ENCODE results near the gene ERN1. TPM values are rescaled to one million over a fixed set of nuclear protein-coding genes. Genes with fewer than 3 reads are reported as not detected.

The ERN1 gene
- polyA plus RNA-seq, 3 donors = 11.0 to 27.5 (median 13.7) TPM

GRCh38 chr17:64162554-64162953 lies 32.6 kb upstream of the ERN1 start:
- no peaks in the 10 kb centered on the region for H3K27me3 ChIP-seq (ENCODE audit: control insufficient read depth in 2 of 2, insufficient read depth in 2 of 2, low read length in 2 of 2)
- no peak overlapping the region for H3K4me3 Mint-ChIP-seq
- H4K20me1 ChIP-seq (ENCODE audit: insufficient read depth, low read length) = no peaks in the 10 kb centered on the region
- H3K9me3 ChIP-seq (replicated peaks in 1 of 2; ENCODE audit: control insufficient read depth in 1 of 2, insufficient read depth in 1 of 2, low read length in 2 of 2) = no peaks in the 10 kb centered on the region
- no peak overlapping the region for H3K9ac ChIP-seq (ENCODE audit: insufficient read depth, low read length, poor library complexity, severe bottlenecking)
- H3K27ac ChIP-seq (ENCODE audit: low read depth in 1 of 2, low read length in 2 of 2) = no peak overlapping the region
- H3K4me3 ChIP-seq (replicated peaks in 1 of 3; ENCODE audit: low read depth in 2 of 3, low read length in 3 of 3) = no peak overlapping the region
- 93% methylated on average over 2 of the region's 2 CpGs for WGBS (ENCODE audit: insufficient coverage)
- H3K4me1 ChIP-seq (ENCODE audit: control insufficient read depth in 1 of 2, insufficient read depth in 2 of 2, low read length in 2 of 2) = no peaks in the 10 kb centered on the region
- no peaks in the 10 kb centered on the region for H3K27me3 Mint-ChIP-seq (ENCODE audit: low read depth in 3 of 3)
- H2AFZ ChIP-seq (ENCODE audit: insufficient read depth, low read depth, low read length, poor library complexity, severe bottlenecking) = no peak overlapping the region
- intact Hi-C loops (cut with micrococcal nuclease) = no loop called here
- no peaks in the 10 kb centered on the region for H3K79me2 ChIP-seq (ENCODE audit: insufficient read depth, low read length)
- H3K4me1 Mint-ChIP-seq = no peaks in the 10 kb centered on the region
- peaks cover 53 to 67% of the 10 kb centered on the region in 2 donors for H3K36me3 Mint-ChIP-seq
- H3K36me3 ChIP-seq (replicated peaks in 1 of 2; ENCODE audit: control insufficient read depth in 1 of 2, insufficient read depth in 2 of 2, low read length in 2 of 2) = peaks cover 39 to 94% of the 10 kb centered on the region in 2 donors
- no peaks in the 10 kb centered on the region for H3K9me3 Mint-ChIP-seq
- peak overlapping the region in 2 of 7 donors; percentile 13 to 42 for H3K27ac Mint-ChIP-seq
- no peak for TF ChIP-seq CTCF (IDR thresholded peaks at IDR 0.05)
- H3K4me2 ChIP-seq (replicated peaks; ENCODE audit: extremely low read depth, low read length, poor library complexity, severe bottlenecking) = no peak overlapping the region
- no peak for DNase-seq

- H3K27ac Mint-ChIP-seq = no peak overlapping the region
- no peak overlapping the region for H3K4me2 ChIP-seq (replicated peaks; ENCODE audit: extremely low read depth, low read length, poor library complexity, severe bottlenecking)
- no peak overlapping the region for H3K4me3 Mint-ChIP-seq
- H3K9me3 ChIP-seq (replicated peaks in 1 of 2; ENCODE audit: control insufficient read depth in 1 of 2, insufficient read depth in 1 of 2, low read length in 2 of 2) = no peaks in the 10 kb centered on the region
- H3K9me3 Mint-ChIP-seq = no peaks in the 10 kb centered on the region
- H3K4me1 ChIP-seq (ENCODE audit: control insufficient read depth in 1 of 2, insufficient read depth in 2 of 2, low read length in 2 of 2) = peaks cover 0 to 1% of the 10 kb centered on the region in 2 donors
- no peaks in the 10 kb centered on the region for H3K27me3 Mint-ChIP-seq (ENCODE audit: low read depth in 3 of 3)
- H3K36me3 ChIP-seq (replicated peaks in 1 of 2; ENCODE audit: control insufficient read depth in 1 of 2, insufficient read depth in 2 of 2, low read length in 2 of 2) = peaks cover 34 to 94% of the 10 kb centered on the region in 2 donors
- no peak overlapping the region for H3K27ac ChIP-seq (ENCODE audit: low read depth in 1 of 2, low read length in 2 of 2)
- H3K36me3 Mint-ChIP-seq = peaks cover 48 to 60% of the 10 kb centered on the region in 2 donors
- no peaks in the 10 kb centered on the region for H3K79me2 ChIP-seq (ENCODE audit: insufficient read depth, low read length)
- H2AFZ ChIP-seq (ENCODE audit: insufficient read depth, low read depth, low read length, poor library complexity, severe bottlenecking) = no peak overlapping the region
- no peaks in the 10 kb centered on the region for H3K27me3 ChIP-seq (ENCODE audit: control insufficient read depth in 2 of 2, insufficient read depth in 2 of 2, low read length in 2 of 2)
- H4K20me1 ChIP-seq (ENCODE audit: insufficient read depth, low read length) = no peaks in the 10 kb centered on the region
- no peak for TF ChIP-seq CTCF (IDR thresholded peaks at IDR 0.05)
- no peak for DNase-seq
- H3K9ac ChIP-seq (ENCODE audit: insufficient read depth, low read length, poor library complexity, severe bottlenecking) = no peak overlapping the region
- H3K4me1 Mint-ChIP-seq = peaks cover under 1% of the 10 kb centered on the region
- 100% methylated on average over 1 of the region's 6 CpGs for WGBS (ENCODE audit: insufficient coverage)
- intact Hi-C loops (cut with micrococcal nuclease) = no loop called here
- H3K4me3 ChIP-seq (replicated peaks in 1 of 3; ENCODE audit: low read depth in 2 of 3, low read length in 3 of 3) = no peak overlapping the region
These were observed 31.6 kb upstream of the ERN1 start for GRCh38 chr17:64161380-64162176.
